ENCODE measurements around the gene IP6K1.

GRCh38 chr3:49794431-49794830, 8.1 kb upstream of the IP6K1 start:
- TF ChIP-seq CTCF (IDR thresholded peaks at IDR 0.05): no peak
- TF ChIP-seq POLR2A (IDR thresholded peaks at IDR 0.05): no peak

Measured in breast epithelium (tissue), 3 donors.